HG03565 (cell line): Measurements from ENCODE around the gene RPTOR.

Source experiments
- ATAC-seq: cut with Tn5 transposase; IDR thresholded peaks from one replicate; pipeline ENCODE4 v1.9.1; 2021; ENCODE audit warnings: mild to moderate bottlenecking, moderate library complexity; ENCODE audit not compliant: unreplicated experiment

The RPTOR gene

GRCh38 chr17:80779336-80779735 lies 234.7 kb downstream of the RPTOR start:
- no peak for ATAC-seq

- no peak for ATAC-seq
These were observed 235.3 kb downstream of the RPTOR start for GRCh38 chr17:80779961-80780380.

GRCh38 chr17:80780381-80781198 lies 236.0 kb downstream of the RPTOR start:
- peak; percentile 53 for ATAC-seq

GRCh38 chr17:80781211-80781610 lies 236.6 kb downstream of the RPTOR start:
- no peak for ATAC-seq

GRCh38 chr17:80781807-80782277 lies 237.2 kb downstream of the RPTOR start:
- ATAC-seq, result no peak

GRCh38 chr17:80782536-80783427 lies 238.1 kb downstream of the RPTOR start:
- ATAC-seq, result no peak

- no peak for ATAC-seq
These were observed 238.8 kb downstream of the RPTOR start for GRCh38 chr17:80783486-80783885.

GRCh38 chr17:80783971-80784370 lies 239.3 kb downstream of the RPTOR start:
- ATAC-seq, result no peak

- no peak for ATAC-seq
These were observed 241.0 kb downstream of the RPTOR start for GRCh38 chr17:80785477-80786178.

- no peak for ATAC-seq
These were observed 241.8 kb downstream of the RPTOR start for GRCh38 chr17:80786470-80786869.

- ATAC-seq, result no peak
These were observed 242.2 kb downstream of the RPTOR start for GRCh38 chr17:80786887-80787286.

- ATAC-seq, result no peak
These were observed 243.2 kb downstream of the RPTOR start for GRCh38 chr17:80787881-80788280.

GRCh38 chr17:80789356-80789902 lies 244.8 kb downstream of the RPTOR start:
- ATAC-seq, result peak; percentile 26

- ATAC-seq, result peak; percentile 48
These were observed 245.6 kb downstream of the RPTOR start for GRCh38 chr17:80790021-80790765.

- no peak for ATAC-seq
These were observed 246.5 kb downstream of the RPTOR start for GRCh38 chr17:80790981-80791742.

- no peak for ATAC-seq
These were observed 247.2 kb downstream of the RPTOR start for GRCh38 chr17:80791758-80792284.

GRCh38 chr17:80792373-80792781 lies 247.7 kb downstream of the RPTOR start:
- no peak for ATAC-seq

- no peak for ATAC-seq
These were observed 248.8 kb downstream of the RPTOR start for GRCh38 chr17:80793421-80793820.

GRCh38 chr17:80793851-80794267 lies 249.2 kb downstream of the RPTOR start:
- no peak for ATAC-seq
